Activated T-cell treated with anti-CD3 and anti-CD28 coated beads, Interleukin-2, amount 50 U/mL, for 48 hours (primary cell): ENCODE results near the gene PALD1.
"Not testable (repeated sequence)": the region's sequence is repeated elsewhere in the genome, so short reads cannot be mapped to it uniquely, and the experiment has no call there.

Experiments
- DNase-seq, 2 experiments: peaks; one replicate each; pipeline ENCODE4 v3.0.0-alpha.2; 2020

Gene PALD1

DNA sequence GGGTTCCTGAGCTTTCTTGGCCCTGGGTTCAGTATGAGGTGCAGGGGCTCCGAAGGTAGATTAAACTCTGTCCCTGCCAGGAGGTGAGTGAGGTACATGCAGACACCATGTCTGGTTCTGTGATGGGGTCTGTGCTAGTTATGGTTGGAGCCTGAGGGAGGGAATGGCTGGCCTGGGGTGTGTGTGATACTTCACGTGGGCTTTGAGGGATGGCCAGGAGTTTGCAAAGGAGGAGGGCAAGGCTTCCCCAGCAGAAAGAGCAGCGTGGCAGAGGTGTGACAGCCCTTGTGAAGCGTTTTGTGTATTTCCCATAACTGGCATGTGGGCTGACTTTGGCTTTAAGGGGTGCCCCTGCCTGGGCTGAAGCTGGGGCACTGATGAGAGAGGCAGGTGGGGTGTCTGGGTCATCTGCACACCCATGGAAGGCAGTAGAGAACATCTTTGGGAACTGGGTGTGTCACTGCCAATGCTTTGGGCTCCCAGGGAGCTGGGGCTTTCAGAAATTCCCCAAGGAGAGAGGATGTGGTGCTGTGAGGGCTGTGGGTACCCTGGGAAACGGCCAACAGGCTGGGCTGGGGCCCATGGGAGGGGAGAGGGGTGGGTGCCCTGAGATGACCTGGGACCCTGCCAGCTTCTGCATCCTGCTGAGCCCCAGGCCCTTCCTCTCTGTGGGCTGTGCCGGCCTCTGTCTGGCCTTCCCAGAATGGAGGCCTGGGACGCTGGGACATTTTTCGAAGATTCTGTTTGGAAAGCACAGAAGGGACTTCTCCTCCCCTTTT lies 4.6 kb downstream of the PALD1 start:
- no peak for DNase-seq

GRCh38 chr10:70483872-70484271 lies 5.3 kb downstream of the PALD1 start:
- DNase-seq = not testable (repeated sequence)

DNA sequence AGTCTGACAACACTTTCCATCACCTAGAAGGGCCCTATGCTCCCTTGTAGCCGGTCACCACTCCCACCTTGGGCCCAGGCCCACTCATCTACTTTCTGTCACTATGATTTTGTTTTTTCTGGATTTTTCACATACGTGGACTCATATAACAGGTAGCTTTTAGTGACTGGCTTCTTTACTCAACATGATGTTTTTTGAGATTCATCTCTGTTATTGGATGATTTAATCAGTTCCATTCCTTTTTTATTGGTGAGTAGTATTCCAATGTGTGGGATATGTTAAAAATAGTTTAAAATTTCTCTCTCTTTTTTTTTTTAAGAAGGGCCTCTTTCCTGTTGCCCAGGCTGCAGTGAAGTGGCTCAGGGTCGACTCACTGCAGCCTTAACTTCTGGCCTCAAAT lies 9.3 kb downstream of the PALD1 start:
- no peak for DNase-seq

DNA sequence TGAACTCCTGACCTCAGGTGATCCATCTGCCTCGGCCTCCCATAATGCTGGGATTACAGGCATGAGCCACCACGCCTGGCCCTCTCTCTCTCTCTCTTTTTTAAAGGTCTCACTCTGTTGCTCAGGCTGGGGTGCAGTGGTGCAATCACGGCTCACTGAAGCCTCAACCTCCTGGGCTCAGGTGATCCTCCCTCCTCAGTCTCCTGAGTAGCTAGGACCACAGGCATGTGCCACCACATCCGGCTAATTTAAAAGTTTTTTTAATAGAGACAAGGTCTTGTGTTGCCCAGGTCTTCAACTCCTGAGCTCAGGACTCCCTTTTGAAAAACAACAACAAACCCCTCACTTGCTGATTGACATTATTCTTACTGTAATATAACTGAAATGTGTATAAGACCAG lies 11.6 kb downstream of the PALD1 start:
- no peak for DNase-seq

GRCh38 chr10:70491614-70492013 lies 13.0 kb downstream of the PALD1 start:
- no peak for DNase-seq

DNA sequence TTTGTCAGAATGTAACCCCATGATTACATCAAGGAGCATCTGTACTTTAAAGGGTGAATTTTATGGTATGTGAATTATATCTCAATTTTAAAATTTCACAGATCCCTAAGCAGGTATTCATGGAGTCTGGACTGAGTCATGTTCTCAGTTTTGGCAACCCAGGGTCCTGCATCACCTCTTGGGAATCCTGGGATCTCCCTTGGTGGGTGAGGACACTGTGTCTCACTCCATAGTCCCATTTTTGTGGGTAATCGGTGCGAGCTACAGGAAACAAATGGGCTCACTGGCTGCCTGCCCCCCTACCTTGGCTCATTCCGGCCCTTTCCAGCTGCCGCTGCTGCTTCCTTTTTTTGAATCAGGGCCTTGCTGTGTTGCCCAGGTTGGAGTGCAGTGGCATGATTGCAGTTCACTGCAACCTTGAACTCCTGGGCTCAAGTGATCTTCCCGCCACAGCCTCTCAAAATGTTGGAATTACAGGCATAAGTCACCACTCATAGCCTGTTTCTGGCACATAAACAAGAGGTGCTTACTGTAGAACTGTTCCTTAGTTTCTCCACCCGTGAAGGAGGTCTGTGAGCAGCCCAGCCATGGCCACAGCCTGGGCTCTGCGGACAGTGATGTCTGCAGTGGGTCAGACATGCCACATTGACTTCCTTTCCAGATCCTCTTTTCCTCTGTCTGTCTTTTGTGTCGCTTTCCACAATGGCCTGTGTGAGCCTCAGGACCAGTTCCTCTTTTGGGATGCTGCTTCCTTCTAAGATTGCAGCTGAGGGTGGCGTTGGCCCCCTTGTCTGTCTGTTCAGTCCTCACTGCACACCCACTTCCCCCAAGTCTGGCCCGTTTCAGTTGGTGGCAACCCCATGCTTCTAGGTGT lies 14.5 kb downstream of the PALD1 start:
- no peak for DNase-seq

DNA sequence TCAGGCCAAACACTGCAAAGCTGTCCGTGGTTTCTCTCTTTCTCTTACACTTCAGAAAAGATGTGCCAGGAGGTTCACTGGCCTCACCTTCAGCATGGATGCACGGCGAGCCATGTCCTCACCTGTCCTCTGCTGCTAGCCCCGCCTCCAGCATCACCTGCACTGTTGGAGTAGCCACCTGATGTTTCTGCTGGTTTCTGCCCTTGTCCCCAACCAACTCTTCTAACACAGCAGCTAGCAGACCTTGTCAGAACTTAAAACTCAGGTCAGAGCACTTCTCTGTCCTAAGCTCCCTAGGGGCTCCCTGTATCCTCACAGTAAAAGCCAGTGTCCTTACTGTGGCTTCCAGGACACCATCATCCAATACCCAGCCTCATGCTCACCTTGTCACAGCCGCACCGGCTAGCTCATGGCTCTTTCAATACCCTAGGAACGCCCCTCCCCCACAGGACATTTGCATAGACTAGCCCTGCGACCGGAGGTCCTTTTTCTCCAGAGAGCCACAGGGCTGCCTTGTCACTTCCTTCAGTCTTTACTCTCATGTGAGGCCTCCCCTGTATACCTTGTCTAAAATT lies 15.2 kb downstream of the PALD1 start:
- peak; percentile 30 to 33 for DNase-seq

DNA sequence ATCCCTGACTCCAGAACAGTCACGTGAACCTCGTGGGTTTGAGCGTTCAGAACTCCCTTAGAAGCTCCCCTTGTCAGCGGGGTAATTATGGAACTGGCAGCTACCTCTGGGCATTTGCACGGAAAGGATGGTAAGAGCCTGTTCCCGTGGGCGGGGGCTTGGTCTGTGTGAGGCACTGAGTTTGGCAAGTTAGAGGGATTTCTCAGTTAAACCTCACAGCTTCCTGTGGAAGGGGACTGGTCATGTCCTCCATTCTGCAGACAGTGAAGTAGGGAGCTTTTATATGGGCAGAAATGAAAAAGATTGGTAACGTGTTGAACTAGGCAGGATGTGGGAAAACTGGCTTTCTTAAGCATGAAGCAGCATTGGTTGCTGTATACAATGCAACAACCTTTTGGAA lies 16.0 kb downstream of the PALD1 start:
- peak; percentile 72 to 73 for DNase-seq

- peak; percentile 41 to 51 for DNase-seq
Measured at GRCh38 chr10:70494966-70495365, 16.4 kb downstream of the PALD1 start.

GRCh38 chr10:70495691-70496261 lies 17.2 kb downstream of the PALD1 start:
- no peak for DNase-seq

- DNase-seq = no peak
Measured at GRCh38 chr10:70496341-70497119, 18.0 kb downstream of the PALD1 start.

GRCh38 chr10:70497120-70497545 lies 18.6 kb downstream of the PALD1 start:
- DNase-seq = no peak

- DNase-seq = no peak
Measured at GRCh38 chr10:70498970-70499835, 20.6 kb downstream of the PALD1 start.

DNA sequence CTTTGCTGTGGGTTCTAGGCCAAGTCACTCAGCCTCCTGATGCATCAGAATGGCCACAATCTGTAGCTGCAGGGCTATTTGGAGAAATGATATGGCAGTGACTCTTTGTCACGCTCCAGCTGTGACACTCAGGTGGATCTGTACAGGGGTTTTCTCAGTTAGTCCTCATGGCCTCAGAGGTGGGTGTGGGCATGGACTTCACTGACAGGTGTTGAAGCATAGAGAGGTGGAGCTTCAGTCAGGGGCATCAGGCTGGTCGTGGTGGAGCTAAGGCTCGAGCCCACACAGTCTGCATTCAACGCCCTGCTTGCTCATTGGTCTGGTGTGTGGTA lies 21.2 kb downstream of the PALD1 start:
- DNase-seq = no peak

- DNase-seq = no peak
Measured at GRCh38 chr10:70500368-70500767, 21.8 kb downstream of the PALD1 start.

DNA sequence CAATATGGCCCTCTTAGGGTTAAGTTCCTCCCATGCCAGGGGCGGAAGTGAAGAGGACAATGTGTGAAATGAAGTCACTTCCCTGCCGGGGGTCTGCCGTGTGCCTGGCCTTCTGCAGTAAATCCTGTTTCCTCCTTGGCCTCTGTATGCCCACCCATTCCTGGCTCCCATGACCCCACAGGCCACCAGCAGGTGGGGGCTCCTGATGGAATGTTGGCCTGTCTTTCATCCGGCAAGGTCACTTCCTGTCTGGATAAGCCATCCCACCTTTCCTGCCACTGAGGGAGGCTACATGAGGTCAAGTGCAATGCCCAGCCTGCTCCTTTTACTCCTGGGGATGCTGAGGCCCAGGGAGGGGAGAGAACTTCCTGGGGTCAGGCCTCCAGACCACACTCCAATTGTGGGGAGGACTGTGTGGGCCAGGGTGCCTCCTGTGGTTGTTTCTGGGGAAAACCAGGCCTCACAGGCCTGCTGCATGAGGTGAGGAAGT lies 22.3 kb downstream of the PALD1 start:
- DNase-seq = no peak

- no peak for DNase-seq
Measured at GRCh38 chr10:70502406-70502805, 23.8 kb downstream of the PALD1 start.

GRCh38 chr10:70503776-70504175 lies 25.2 kb downstream of the PALD1 start:
- DNase-seq = no peak

GRCh38 chr10:70504521-70505358 lies 26.2 kb downstream of the PALD1 start:
- no peak for DNase-seq

GRCh38 chr10:70505908-70506307 lies 27.3 kb downstream of the PALD1 start:
- no peak for DNase-seq

- no peak for DNase-seq
Measured at GRCh38 chr10:70507966-70508365, 29.4 kb downstream of the PALD1 start.
